Esophagus muscularis mucosa (tissue), 4 donors: Measurements from ENCODE around the gene GLOD4. TPM values are rescaled to one million over a fixed set of nuclear protein-coding genes. Genes with fewer than 3 reads are reported as not detected.

Experiments used
- DNase-seq: peaks from one replicate; pipeline ENCODE4 v3.0.0-alpha.2; 2017; ENCODE audit errors: extremely low spot score
- H3K27ac ChIP-seq, 4 donors: fragments of 200-600 bp; sonication (generic); replicated peaks in 1 of 4; 1 replicate in 3 of 4; 2 replicates in 1 of 4; pipeline ENCODE4 v1.5.1; 2016 to 2019; ENCODE audit warnings: mild to moderate bottlenecking in 1 of 4
- H3K27me3 ChIP-seq, 4 donors: fragments of 200-600 bp; sonication (generic); one replicate each; pipeline versions ENCODE4 v1.5.1 to v1.6.0; 2016 to 2019
- H3K36me3 ChIP-seq, 4 donors: fragments of 200-600 bp; sonication (generic); one replicate each; pipeline ENCODE4 v1.5.1; 2016 to 2019
- H3K4me1 ChIP-seq, 4 donors: fragments of 200-600 bp; sonication (generic); one replicate each; pipeline ENCODE4 v1.5.1; 2016 to 2019
- H3K4me3 ChIP-seq, 4 donors: fragments of 200-600 bp; sonication (generic); 1 replicate in 2 of 4; 2 replicates in 2 of 4; pipeline ENCODE4 v1.5.1; 2016 to 2019; ENCODE audit warnings: mild to moderate bottlenecking in 4 of 4, moderate library complexity in 1 of 4
- H3K9me3 ChIP-seq, 4 donors: fragments of 200-600 bp; sonication (generic); 1 replicate in 3 of 4; 2 replicates in 1 of 4; pipeline ENCODE4 v1.5.1; 2016 to 2019
- CTCF ChIP-seq, 3 experiments: fragments of 200-600 bp in 2 of 3; fragments of 450-650 bp in 1 of 3; sonication (generic) in 2 of 3; IDR thresholded peaks; one replicate each; pipeline ENCODE4 v1.5.1; 2017 to 2019; ENCODE audit warnings: antibody characterized with exemption in 3 of 3, mild to moderate bottlenecking in 2 of 3, moderate library complexity in 1 of 3
- EP300 ChIP-seq: sonication (generic); formaldehyde crosslinking; IDR thresholded peaks from one replicate; pipeline ENCODE4 v1.6.1; 2017; ENCODE audit warnings: antibody characterized with exemption
- POLR2A ChIP-seq: fragments of 450-650 bp; IDR thresholded peaks from one replicate; pipeline ENCODE4 v1.6.1; 2017; ENCODE audit warnings: antibody characterized with exemption, moderate library complexity, mild to moderate bottlenecking, low read depth
- POLR2AphosphoS5 ChIP-seq, 2 donors: sonication (generic); formaldehyde crosslinking; IDR thresholded peaks; one replicate each; pipeline ENCODE4 v1.6.1; 2017; ENCODE audit warnings: antibody characterized with exemption in 2 of 2
- WGBS: methylation state at CpG from one replicate; pipeline ENCODE4 v1.1.5; 2018; 5-methylcytosine and 5-hydroxymethylcytosine counted together
- intact Hi-C: fragments of 100-400 bp; cut with DNase I; formaldehyde crosslinking; loops from one replicate; pipeline ENCODE4 v1.15.1; 2023
- total RNA-seq, 4 donors: library from RNA; depleted of rRNA; stranded (reverse); fragments of >200 nt; gene quantifications; one replicate each; pipeline versions ENCODE4 v1.1.0 to v1.2.1, GENCODE V29; 2016

Gene GLOD4
- total RNA-seq, 4 donors from 2014 or later = 25.7 to 73.6 (median 53.9) TPM

- no peak for DNase-seq
- Histone ChIP-seq H3K4me3 (no peak overlapping the region), H3K27me3 (no peaks in the 10 kb centered on the region), H3K9me3 (no peaks in the 10 kb centered on the region), H3K36me3 (peaks cover 0 to 38% (median 24%) of the 10 kb centered on the region in 4 donors), H3K4me1 (peaks cover 11 to 23% (median 21%) of the 10 kb centered on the region in 4 donors), H3K27ac (no peak overlapping the region)
- intact Hi-C loops = loop anchor here (10.0 kb wide), 1 partner anchor 57 kb away; no protein-coding TSS in a partner anchor
- TF ChIP-seq POLR2AphosphoS5 (IDR thresholded peaks at IDR 0.05) (no peak), EP300 (no peak), POLR2A (no peak), CTCF (IDR thresholded peaks at IDR 0.05) (no peak)
- 78% methylated on average over 11 of the region's 11 CpGs for WGBS
These were observed 16.2 kb upstream of the GLOD4 start for GRCh38 chr17:798246-798645.

- H3K36me3 ChIP-seq = peaks cover 0 to 36% (median 22%) of the 10 kb centered on the region in 4 donors
- 82% methylated on average over 22 of the region's 22 CpGs for WGBS
- intact Hi-C loops = loop anchor here (10.0 kb wide), 1 partner anchor 57 kb away; no protein-coding TSS in a partner anchor
- H3K9me3 ChIP-seq = no peaks in the 10 kb centered on the region
- H3K4me1 ChIP-seq = peaks cover 11 to 28% (median 26%) of the 10 kb centered on the region in 4 donors
- peak overlapping the region in 2 of 4 donors; percentile 20 to 79 for H3K27ac ChIP-seq
- no peaks in the 10 kb centered on the region for H3K27me3 ChIP-seq
- DNase-seq = no peak
- no peak for TF ChIP-seq EP300
- TF ChIP-seq CTCF (IDR thresholded peaks at IDR 0.05) = no peak
- TF ChIP-seq POLR2A = no peak
- TF ChIP-seq POLR2AphosphoS5 (IDR thresholded peaks at IDR 0.05) = peak in 1 of 2 donors; percentile 6
- no peak overlapping the region for H3K4me3 ChIP-seq
These were observed 15.3 kb upstream of the GLOD4 start for GRCh38 chr17:797236-797840.

DNA sequence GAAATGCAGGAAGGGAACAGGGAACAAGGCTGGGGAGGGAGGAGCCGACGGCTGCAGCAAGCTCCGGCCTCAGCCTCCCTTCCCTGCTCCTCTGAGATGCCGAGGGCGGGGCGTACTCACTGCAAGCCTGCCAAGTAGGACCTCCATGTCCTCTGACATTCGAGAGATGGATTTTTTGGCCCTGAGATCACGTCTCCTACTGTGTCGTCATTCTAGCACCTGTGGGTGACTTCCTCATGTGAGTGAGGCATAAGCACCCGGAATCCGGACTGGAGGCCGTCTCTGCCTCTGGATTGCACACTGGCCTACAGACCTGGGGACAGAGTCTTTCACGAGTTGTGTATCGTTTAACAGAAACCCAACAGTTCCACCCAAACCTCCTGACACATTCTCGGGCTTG is 14.5 kb upstream of the GLOD4 start:
- TF ChIP-seq EP300 = no peak
- no peak for TF ChIP-seq CTCF (IDR thresholded peaks at IDR 0.05)
- no peak for TF ChIP-seq POLR2AphosphoS5 (IDR thresholded peaks at IDR 0.05)
- no peak for TF ChIP-seq POLR2A
- Histone ChIP-seq H3K27me3 (no peaks in the 10 kb centered on the region), H3K27ac (peak overlapping the region in 1 of 4 donors; percentile 79), H3K4me1 (peaks cover 11 to 36% (median 29%) of the 10 kb centered on the region in 4 donors), H3K4me3 (no peak overlapping the region), H3K9me3 (no peaks in the 10 kb centered on the region), H3K36me3 (peaks cover 0 to 36% (median 27%) of the 10 kb centered on the region in 4 donors)
- 79% methylated on average over 14 of the region's 15 CpGs for WGBS
- no peak for DNase-seq
- intact Hi-C loops = loop anchor here (10.0 kb wide), 1 partner anchor 58 kb away; no protein-coding TSS in a partner anchor

- peaks cover 0 to 38% (median 29%) of the 10 kb centered on the region in 4 donors for H3K36me3 ChIP-seq
- TF ChIP-seq POLR2AphosphoS5 (IDR thresholded peaks at IDR 0.05) (no peak), EP300 (no peak), CTCF (IDR thresholded peaks at IDR 0.05) (no peak), POLR2A (no peak)
- no peaks in the 10 kb centered on the region for H3K9me3 ChIP-seq
- intact Hi-C loops = loop anchor here (2.0 to 10.0 kb wide), 2 partner anchors 59 to 261 kb away; no protein-coding TSS in a partner anchor
- WGBS = 72% methylated on average over 9 of the region's 9 CpGs
- peak overlapping the region; percentile 58 to 79 (median 70) for H3K27ac ChIP-seq
- H3K4me3 ChIP-seq = no peak overlapping the region
- peaks cover 11 to 45% (median 29%) of the 10 kb centered on the region in 4 donors for H3K4me1 ChIP-seq
- no peaks in the 10 kb centered on the region for H3K27me3 ChIP-seq
- no peak for DNase-seq
These were observed 13.6 kb upstream of the GLOD4 start for GRCh38 chr17:795721-796120.
